ENCODE results near the gene CCL26.
"Not testable (repeated sequence)": the region's sequence is repeated elsewhere in the genome, so short reads cannot be mapped to it uniquely, and the experiment has no call there.

DNA sequence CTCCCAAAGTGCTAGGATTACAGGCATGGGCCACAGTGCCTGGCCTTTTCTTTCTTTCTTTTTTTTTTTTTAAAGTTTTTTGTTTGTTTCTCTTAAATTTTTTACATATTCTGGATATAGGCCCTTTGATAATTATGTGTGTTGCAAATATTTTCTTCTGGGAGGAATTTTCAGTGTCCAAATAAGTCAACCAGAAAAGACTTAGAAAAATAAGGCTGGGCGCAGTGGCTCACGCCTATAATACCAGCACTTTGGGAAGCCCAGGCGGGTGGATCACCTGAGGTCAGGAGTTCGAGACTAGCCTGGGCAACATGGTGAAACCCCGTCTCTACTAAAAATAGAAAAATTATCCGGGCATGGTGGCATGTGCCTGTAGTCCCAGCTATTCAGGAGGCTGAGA, 44.7 kb downstream of the CCL26 start:
- not testable (repeated sequence) for TF ChIP-seq TAF1 (IDR thresholded peaks at IDR 0.05; ENCODE audit: borderline replicate concordance, low read depth, low read length); CEBPB (IDR thresholded peaks at IDR 0.05; ENCODE audit: borderline replicate concordance in 1 of 2, low read depth in 2 of 2, low read length in 2 of 2); SP1 (IDR thresholded peaks at IDR 0.05; ENCODE audit: low read depth, low read length); SMC3 (IDR thresholded peaks at IDR 0.05; ENCODE audit: borderline replicate concordance, low read length); EZH2 (IDR thresholded peaks at IDR 0.05; ENCODE audit: borderline replicate concordance, control insufficient read depth, low read depth, low read length); POLR2AphosphoS5 (IDR thresholded peaks at IDR 0.05; ENCODE audit: low read length); REST (IDR thresholded peaks at IDR 0.05; ENCODE audit: low read depth, low read length); IKZF1 (conservative IDR thresholded peaks at IDR 0.05); SKIL (IDR thresholded peaks at IDR 0.05; ENCODE audit: low read depth, poor library complexity, severe bottlenecking); ZNF274 (IDR thresholded peaks at IDR 0.05; ENCODE audit: insufficient read depth, insufficient read length); SIN3A (IDR thresholded peaks at IDR 0.05; ENCODE audit: low read depth, low read length)
- TF ChIP-seq, protein P1, sequence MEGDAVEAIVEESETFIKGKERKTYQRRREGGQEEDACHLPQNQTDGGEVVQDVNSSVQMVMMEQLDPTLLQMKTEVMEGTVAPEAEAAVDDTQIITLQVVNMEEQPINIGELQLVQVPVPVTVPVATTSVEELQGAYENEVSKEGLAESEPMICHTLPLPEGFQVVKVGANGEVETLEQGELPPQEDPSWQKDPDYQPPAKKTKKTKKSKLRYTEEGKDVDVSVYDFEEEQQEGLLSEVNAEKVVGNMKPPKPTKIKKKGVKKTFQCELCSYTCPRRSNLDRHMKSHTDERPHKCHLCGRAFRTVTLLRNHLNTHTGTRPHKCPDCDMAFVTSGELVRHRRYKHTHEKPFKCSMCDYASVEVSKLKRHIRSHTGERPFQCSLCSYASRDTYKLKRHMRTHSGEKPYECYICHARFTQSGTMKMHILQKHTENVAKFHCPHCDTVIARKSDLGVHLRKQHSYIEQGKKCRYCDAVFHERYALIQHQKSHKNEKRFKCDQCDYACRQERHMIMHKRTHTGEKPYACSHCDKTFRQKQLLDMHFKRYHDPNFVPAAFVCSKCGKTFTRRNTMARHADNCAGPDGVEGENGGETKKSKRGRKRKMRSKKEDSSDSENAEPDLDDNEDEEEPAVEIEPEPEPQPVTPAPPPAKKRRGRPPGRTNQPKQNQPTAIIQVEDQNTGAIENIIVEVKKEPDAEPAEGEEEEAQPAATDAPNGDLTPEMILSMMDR (IDR thresholded peaks at IDR 0.05 in 2 of 3, conservative IDR thresholded peaks at IDR 0.05 in 1 of 3; ENCODE audit: control insufficient read depth in 2 of 3, extremely low read depth in 1 of 3, insufficient read depth in 1 of 3, low read depth in 3 of 3, low read length in 3 of 3), result not testable (repeated sequence)
- TF ChIP-seq, protein P2, sequence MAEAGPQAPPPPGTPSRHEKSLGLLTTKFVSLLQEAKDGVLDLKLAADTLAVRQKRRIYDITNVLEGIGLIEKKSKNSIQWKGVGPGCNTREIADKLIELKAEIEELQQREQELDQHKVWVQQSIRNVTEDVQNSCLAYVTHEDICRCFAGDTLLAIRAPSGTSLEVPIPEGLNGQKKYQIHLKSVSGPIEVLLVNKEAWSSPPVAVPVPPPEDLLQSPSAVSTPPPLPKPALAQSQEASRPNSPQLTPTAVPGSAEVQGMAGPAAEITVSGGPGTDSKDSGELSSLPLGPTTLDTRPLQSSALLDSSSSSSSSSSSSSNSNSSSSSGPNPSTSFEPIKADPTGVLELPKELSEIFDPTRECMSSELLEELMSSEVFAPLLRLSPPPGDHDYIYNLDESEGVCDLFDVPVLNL (IDR thresholded peaks at IDR 0.05; ENCODE audit: low read depth, low read length), result not testable (repeated sequence)

Data from GM12878 (cell line).